22Rv1 (cell line): ENCODE measurements around the gene S100A13.
"Not testable (repeated sequence)": the region's sequence is repeated elsewhere in the genome, so short reads cannot be mapped to it uniquely, and the experiment has no call there.

Experiments used
- H3K27ac ChIP-seq: fragments of 450-650 bp; 2 replicates; pipeline ENCODE4 v1.5.1; 2017
- ZFX ChIP-seq: fragments of 450-650 bp; IDR thresholded peaks from 2 replicates; pipeline ENCODE4 v1.6.1; 2017; ENCODE audit warnings: antibody characterized with exemption, borderline replicate concordance
- TF ChIP-seq, protein P1 (sequence below): fragments of 450-650 bp; IDR thresholded peaks from 2 replicates; pipeline ENCODE4 v1.5.1; 2017; ENCODE audit warnings: mild to moderate bottlenecking

S100A13 gene

DNA sequence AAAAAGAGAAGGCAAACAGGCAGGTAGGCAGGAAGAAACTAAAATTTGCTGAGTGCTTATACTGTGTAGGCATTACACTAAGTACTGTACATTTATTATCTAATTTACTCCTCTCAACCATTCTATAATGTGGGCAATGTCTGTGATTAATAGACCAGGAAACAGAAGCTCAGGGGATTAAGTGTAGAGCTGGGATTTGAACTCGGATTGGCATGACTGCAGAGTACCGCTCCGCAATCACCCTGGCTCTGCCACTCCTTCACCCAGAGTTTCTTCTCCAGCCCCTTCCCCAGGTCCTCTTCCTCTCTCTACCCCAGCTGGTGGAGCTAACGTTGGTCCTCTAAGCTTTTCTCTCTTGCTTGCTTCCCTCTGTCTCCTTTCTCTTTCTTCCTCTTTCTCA, 50.2 kb downstream of the S100A13 start:
- H3K27ac ChIP-seq: no peak overlapping the region

DNA sequence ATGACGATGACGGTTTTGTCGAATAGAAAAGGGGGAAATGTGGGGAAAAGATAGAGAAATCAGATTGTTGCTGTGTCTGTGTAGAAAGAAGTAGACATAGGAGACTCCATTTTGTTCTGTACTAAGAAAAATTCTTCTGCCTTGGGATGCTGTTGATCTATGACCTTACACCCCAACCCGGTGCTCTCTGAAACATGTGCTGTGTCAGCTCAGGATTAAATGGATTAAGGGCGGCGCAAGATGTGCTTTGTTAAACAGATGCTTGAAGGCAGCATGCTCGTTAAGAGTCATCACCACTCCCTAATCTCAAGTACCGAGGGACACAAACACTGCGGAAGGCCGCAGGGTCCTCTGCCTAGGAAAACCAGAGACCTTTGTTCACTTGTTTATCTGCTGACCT, 51.8 kb downstream of the S100A13 start:
- H3K27ac ChIP-seq: not testable (repeated sequence)

More for the DNA sequence above, 50.2 kb downstream of the S100A13 start:
- TF ChIP-seq, protein P1, sequence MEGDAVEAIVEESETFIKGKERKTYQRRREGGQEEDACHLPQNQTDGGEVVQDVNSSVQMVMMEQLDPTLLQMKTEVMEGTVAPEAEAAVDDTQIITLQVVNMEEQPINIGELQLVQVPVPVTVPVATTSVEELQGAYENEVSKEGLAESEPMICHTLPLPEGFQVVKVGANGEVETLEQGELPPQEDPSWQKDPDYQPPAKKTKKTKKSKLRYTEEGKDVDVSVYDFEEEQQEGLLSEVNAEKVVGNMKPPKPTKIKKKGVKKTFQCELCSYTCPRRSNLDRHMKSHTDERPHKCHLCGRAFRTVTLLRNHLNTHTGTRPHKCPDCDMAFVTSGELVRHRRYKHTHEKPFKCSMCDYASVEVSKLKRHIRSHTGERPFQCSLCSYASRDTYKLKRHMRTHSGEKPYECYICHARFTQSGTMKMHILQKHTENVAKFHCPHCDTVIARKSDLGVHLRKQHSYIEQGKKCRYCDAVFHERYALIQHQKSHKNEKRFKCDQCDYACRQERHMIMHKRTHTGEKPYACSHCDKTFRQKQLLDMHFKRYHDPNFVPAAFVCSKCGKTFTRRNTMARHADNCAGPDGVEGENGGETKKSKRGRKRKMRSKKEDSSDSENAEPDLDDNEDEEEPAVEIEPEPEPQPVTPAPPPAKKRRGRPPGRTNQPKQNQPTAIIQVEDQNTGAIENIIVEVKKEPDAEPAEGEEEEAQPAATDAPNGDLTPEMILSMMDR: no peak
- no peak for TF ChIP-seq ZFX

DNA sequence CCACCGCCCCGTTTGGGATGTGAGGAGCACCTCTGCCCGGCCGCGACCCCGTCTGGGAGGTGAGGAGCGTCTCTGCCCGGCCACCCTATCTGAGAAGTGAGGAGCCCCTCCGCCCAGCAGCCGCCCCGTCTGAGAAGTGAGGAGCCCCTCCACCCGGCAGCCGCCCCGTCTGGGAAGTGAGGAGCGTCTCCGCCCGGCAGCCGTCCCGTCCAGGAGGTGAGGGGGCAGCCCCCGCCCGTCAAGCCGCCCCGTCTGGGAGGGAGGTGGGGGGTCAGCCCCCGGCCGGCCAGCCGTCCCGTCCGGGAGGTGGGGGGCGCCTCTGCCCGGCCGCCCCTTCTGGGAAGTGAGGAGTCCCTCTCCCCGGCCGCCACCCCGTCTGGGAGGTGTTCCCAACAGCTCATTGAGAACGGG, 52.2 kb downstream of the S100A13 start:
- H3K27ac ChIP-seq: not testable (repeated sequence)

GRCh38 chr1:153573351-153573750, 54.0 kb downstream of the S100A13 start:
- TF ChIP-seq, protein P1: no peak
- no peak for TF ChIP-seq ZFX
- no peak overlapping the region for H3K27ac ChIP-seq

GRCh38 chr1:153572569-153573015, 54.7 kb downstream of the S100A13 start:
- no peak overlapping the region for H3K27ac ChIP-seq
- no peak for TF ChIP-seq ZFX
- TF ChIP-seq, protein P1: peak; percentile 86

DNA sequence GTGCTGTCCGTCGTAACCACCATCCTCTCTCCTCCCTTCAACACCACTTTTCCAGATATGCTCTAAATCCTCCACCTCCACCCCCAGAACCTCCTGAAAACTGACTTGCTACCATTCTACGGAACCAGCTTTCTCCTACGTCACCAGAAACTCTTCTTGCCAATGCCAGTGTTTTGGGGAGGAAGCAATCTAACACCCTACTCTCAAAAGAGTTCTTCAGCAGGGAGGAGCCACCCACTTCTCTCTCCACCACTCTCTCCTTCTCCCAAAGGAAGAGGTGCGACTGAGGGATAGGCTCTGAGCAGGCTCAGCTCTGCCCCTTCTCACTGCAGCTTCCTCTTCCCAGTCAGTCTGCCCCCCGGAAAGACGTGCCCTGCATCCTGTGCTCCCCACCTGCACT, 55.6 kb downstream of the S100A13 start:
- H3K27ac ChIP-seq: no peak overlapping the region
- TF ChIP-seq, protein P1: no peak
- TF ChIP-seq ZFX: no peak

- TF ChIP-seq, protein P1: no peak
- no peak for TF ChIP-seq ZFX
- no peak overlapping the region for H3K27ac ChIP-seq
Measured at GRCh38 chr1:153570874-153571273, 56.4 kb downstream of the S100A13 start.

GRCh38 chr1:153569465-153569864, 57.8 kb downstream of the S100A13 start:
- no peak overlapping the region for H3K27ac ChIP-seq
- no peak for TF ChIP-seq ZFX
- TF ChIP-seq, protein P1: no peak
